ENCODE results near the gene FAM25G.

Gene FAM25G

DNA sequence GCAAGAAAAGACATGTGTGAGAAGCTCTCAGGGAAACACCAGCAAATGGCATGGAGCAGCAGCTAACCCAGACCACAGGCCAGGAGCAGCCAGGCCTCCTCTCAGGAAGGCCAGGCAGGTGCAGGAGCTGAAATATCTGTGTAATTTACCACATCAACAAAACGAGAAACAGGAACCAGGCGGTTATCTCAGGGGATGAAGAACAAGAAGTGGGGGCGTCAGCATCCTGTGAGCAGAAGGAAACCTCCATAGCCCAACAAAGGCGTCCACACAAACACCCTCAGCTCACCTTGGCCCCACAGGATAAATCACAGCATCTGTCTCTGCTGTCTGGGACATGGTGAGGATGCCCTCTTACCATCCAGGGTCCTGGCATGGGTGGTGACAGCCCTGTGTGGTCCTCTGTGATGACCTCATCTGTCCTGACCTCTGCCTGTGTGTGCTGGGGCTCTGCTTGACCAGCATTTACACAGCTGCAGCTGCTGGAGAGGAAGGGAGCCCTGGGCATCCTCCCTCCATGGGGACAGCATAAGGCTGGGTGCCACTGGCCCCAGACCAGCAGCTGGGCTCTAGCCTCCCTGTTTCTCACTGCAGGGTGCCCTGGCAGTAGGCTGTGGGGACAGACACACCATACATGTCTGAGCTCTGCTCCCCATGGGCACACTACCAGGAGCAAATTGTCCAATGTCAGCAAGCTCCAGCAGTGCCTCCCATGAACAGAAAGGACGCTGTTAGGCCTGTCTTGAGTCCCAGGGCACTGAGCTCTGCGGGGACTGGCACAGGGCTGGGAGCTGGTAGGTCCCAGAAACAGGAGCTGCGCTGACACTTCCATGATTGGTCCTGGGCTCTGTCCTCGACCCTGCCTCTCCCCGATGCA lies 42.2 kb downstream of the FAM25G start:
- no peak for DNase-seq (ENCODE audit: low read depth)

DNA sequence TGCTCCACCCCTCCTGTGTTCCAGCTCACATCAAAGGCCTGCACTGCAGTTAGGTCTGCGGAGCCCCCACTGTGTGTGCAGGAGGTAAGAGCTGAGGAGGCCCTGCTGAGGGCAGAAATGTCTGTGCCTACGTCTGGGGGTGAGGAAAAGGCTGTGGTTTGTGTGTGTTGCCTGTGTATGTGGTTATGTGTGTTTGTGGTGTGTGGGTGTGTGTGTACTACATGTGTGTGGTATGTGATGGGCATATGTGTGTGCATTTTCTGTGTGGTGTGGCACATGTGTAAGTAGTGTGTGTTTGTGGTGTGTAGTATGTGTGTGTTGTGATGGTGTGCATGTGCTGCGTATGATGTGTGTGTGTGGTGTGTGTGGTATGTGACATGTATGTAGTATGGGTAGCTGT lies 43.8 kb downstream of the FAM25G start:
- DNase-seq (ENCODE audit: low read depth): no peak

- DNase-seq (ENCODE audit: low read depth): no peak
Observed at GRCh38 chr10:47447209-47447608, 44.3 kb downstream of the FAM25G start.

GRCh38 chr10:47445720-47446119 lies 45.8 kb downstream of the FAM25G start:
- DNase-seq (ENCODE audit: low read depth): no peak

DNA sequence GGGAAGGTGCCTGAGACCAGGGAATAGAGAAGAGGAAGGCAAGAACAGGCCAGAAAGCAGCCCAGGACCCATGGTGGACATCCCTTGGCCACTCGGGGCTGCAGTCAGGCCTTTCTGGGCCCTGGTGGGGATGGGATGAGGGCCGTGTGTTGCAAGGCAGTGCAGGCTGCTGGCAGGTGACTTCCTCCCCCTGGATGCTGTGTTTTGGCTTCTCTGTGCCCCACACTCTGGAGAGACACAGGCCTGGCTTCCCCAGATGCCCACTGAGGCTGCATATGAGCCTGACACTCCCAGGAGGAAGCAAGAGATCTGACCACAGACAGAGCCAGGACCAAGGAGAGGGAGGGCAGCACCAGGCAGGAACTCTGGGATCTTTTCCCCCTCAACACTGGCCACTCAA lies 47.5 kb downstream of the FAM25G start:
- no peak for DNase-seq (ENCODE audit: low read depth)

DNA sequence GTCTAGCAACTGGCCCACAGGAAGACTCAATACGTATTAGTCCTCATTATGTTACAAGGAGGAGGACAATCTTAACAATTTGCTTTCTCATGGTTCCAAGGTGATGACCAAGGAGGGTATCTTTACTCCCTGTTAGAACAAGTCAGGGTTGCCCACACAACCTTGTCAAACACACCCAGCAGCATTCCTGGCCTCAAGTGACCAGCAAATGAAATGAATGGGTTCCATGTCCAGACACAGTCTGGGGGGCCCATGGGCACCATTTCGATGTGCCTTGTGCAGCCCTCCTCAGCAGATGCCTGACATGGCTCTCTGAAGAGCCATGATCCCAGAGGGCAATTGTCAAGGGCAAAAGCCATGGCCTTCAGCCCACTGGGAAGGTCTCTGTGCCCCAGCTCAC lies 48.4 kb downstream of the FAM25G start:
- no peak for DNase-seq (ENCODE audit: low read depth)

GRCh38 chr10:47442351-47442750 lies 49.1 kb downstream of the FAM25G start:
- no peak for DNase-seq (ENCODE audit: low read depth)

DNA sequence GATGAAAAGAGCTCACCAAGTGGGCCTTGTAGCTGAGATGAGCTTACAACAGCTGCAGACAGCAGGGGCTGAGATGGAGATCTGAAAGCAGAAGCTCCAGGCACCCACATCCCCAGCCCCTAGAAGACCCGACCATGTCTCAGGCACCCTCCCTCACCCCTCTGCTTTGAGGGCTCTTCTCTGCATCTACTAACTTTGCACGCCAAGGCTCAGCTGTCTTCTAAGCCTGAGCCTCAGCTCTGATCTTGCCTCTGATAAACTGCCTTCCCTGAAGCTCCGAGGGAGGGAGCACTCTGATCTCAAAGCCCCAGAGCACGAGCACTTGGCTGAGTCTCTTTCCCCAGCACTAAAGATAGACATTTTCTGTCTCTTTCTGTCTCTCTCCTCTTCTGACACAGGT lies 49.6 kb downstream of the FAM25G start:
- no peak for DNase-seq (ENCODE audit: low read depth)

GRCh38 chr10:47440207-47440606 lies 51.3 kb downstream of the FAM25G start:
- DNase-seq (ENCODE audit: low read depth): no peak

DNA sequence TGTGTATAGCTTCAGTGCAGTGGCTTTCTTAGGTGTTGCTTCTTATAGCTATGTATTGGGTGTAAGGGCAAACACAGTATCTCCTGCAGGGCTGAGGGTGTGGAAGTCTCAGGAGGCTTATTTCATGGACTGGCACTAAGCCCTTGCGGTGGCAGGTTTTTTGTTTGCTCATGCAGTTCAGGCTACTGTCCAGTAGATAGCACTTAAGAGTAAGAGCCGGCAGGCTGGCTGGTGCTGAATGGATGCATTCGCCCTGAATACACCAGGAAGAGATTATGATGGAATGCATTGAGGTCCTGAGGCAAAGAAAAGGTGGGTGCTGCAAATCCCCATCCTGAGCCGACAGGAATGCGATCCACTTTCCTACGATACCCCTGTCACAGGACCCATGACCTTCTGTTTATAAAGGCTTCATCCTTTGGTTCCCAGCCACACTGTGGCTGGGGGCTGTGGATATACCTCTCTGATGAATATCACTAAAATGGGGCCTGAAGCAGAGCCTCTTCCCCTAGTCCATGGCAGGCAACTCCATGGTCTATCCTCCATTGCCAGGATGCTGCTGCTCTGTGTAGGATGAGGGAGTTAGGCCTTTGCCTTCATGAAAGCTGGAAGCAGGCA lies 52.5 kb downstream of the FAM25G start:
- no peak for DNase-seq (ENCODE audit: low read depth)

All from activated T-cell treated with anti-CD3 and anti-CD28 coated beads for 48 hours (primary cell).